Measurements from ENCODE around the gene CTNNA2. TPM values are rescaled to one million over a fixed set of nuclear protein-coding genes. Genes with fewer than 3 reads are reported as not detected.
"Not testable (repeated sequence)": the region's sequence is repeated elsewhere in the genome, so short reads cannot be mapped to it uniquely, and the experiment has no call there.

Gene CTNNA2
- total and polyA plus RNA-seq, 9 donors = 0.32 to 1.4 (median 0.37) TPM; not detected in 3

- H3K9me3 ChIP-seq = no peaks in the 10 kb centered on the region
- DNase-seq = no peak
- H3K27ac ChIP-seq = no peak overlapping the region
- intact Hi-C loops (cut with DNase I) = no loop called here
- no peak overlapping the region for H3K4me3 ChIP-seq
- no peaks in the 10 kb centered on the region for H3K4me1 ChIP-seq (ENCODE audit: insufficient read depth)
- TF ChIP-seq CTCF (IDR thresholded peaks at IDR 0.05) = no peak
- no peaks in the 10 kb centered on the region for H3K27me3 ChIP-seq
- H3K36me3 ChIP-seq = no peaks in the 10 kb centered on the region
Measured at GRCh38 chr2:80199504-80199903, 686.7 kb downstream of the CTNNA2 start.

GRCh38 chr2:80203929-80204328, 691.1 kb downstream of the CTNNA2 start:
- H3K27me3 ChIP-seq; H3K4me1 ChIP-seq (ENCODE audit: insufficient read depth); DNase-seq; H3K4me3 ChIP-seq; intact Hi-C loops (cut with DNase I); H3K9me3 ChIP-seq; H3K36me3 ChIP-seq; H3K27ac ChIP-seq: not testable (repeated sequence)
- 88 to 89% (median 88%) methylated on average over 4 of the region's 4 CpGs for WGBS, 3 donors

- no peak for TF ChIP-seq POLR2A (IDR thresholded peaks at IDR 0.05)
- no peak for TF ChIP-seq EP300 (IDR thresholded peaks at IDR 0.05)
- TF ChIP-seq CTCF (IDR thresholded peaks at IDR 0.05) = no peak
- no peaks in the 10 kb centered on the region for H3K27me3 ChIP-seq
- DNase-seq = no peak
- H3K9me3 ChIP-seq = no peaks in the 10 kb centered on the region
- intact Hi-C loops (cut with DNase I) = no loop called here
- no peaks in the 10 kb centered on the region for H3K4me1 ChIP-seq (ENCODE audit: insufficient read depth)
- no peaks in the 10 kb centered on the region for H3K36me3 ChIP-seq
- H3K4me3 ChIP-seq = no peak overlapping the region
- H3K27ac ChIP-seq = no peak overlapping the region
- 73 to 86% (median 73%) methylated on average over 2 of the region's 2 CpGs for WGBS, 3 donors
Measured at GRCh38 chr2:80205498-80205897, 692.6 kb downstream of the CTNNA2 start.

GRCh38 chr2:80209458-80209857, 696.6 kb downstream of the CTNNA2 start:
- DNase-seq = no peak
- H3K27me3 ChIP-seq = no peaks in the 10 kb centered on the region
- H3K4me1 ChIP-seq (ENCODE audit: insufficient read depth) = no peaks in the 10 kb centered on the region
- no peaks in the 10 kb centered on the region for H3K9me3 ChIP-seq
- no peaks in the 10 kb centered on the region for H3K36me3 ChIP-seq
- WGBS, 3 donors = 87 to 94% (median 89%) methylated on average over 5 of the region's 5 CpGs
- no peak overlapping the region for H3K27ac ChIP-seq
- no peak for TF ChIP-seq CTCF (IDR thresholded peaks at IDR 0.05)
- no peak for TF ChIP-seq POLR2A (IDR thresholded peaks at IDR 0.05)
- TF ChIP-seq EP300 (IDR thresholded peaks at IDR 0.05) = no peak
- H3K4me3 ChIP-seq = no peak overlapping the region
- intact Hi-C loops (cut with DNase I) = no loop called here

- no peak for TF ChIP-seq POLR2A (IDR thresholded peaks at IDR 0.05)
- no peak for TF ChIP-seq CTCF (IDR thresholded peaks at IDR 0.05)
- no peak for TF ChIP-seq EP300 (IDR thresholded peaks at IDR 0.05)
- Histone ChIP-seq H3K9me3 (no peaks in the 10 kb centered on the region), H3K27me3 (no peaks in the 10 kb centered on the region), H3K4me1 (ENCODE audit: insufficient read depth) (no peaks in the 10 kb centered on the region), H3K27ac (no peak overlapping the region), H3K36me3 (no peaks in the 10 kb centered on the region), H3K4me3 (no peak overlapping the region)
- no peak for DNase-seq
- intact Hi-C loops (cut with DNase I) = no loop called here
Measured at GRCh38 chr2:80217446-80217845, 704.6 kb downstream of the CTNNA2 start.
